ENCODE measurements around the gene EIF3K.
"Not testable (repeated sequence)": the region's sequence is repeated elsewhere in the genome, so short reads cannot be mapped to it uniquely, and the experiment has no call there.

EIF3K gene

GRCh38 chr19:38599722-38600121, 19.3 kb upstream of the EIF3K start:
- Histone ChIP-seq H3K9me2 (replicated peaks; ENCODE audit: insufficient read depth, low read length) (no peaks in the 10 kb centered on the region), H3K4me1 (ENCODE audit: low read length) (no peaks in the 10 kb centered on the region), H3K4me3 (ENCODE audit: low read length) (no peak overlapping the region), H3K9me3 (replicated peaks; ENCODE audit: insufficient read depth, low read length) (no peaks in the 10 kb centered on the region), H3K27me3 (replicated peaks; ENCODE audit: insufficient read depth, low read length) (no peaks in the 10 kb centered on the region), H4K20me1 (ENCODE audit: insufficient read depth, low read length) (no peaks in the 10 kb centered on the region), H3K79me2 (ENCODE audit: low read length) (no peaks in the 10 kb centered on the region), H3F3A (ENCODE audit: insufficient read depth, low read length) (no peaks in the 10 kb centered on the region), H3K36me3 (replicated peaks; ENCODE audit: insufficient read depth, low read length) (no peaks in the 10 kb centered on the region), H2AFZ (ENCODE audit: low read length) (no peak overlapping the region), H3K4me2 (ENCODE audit: low read depth, low read length) (no peak overlapping the region), H3K27ac (ENCODE audit: low read length) (no peak overlapping the region), H3K9ac (ENCODE audit: low read length) (no peak overlapping the region)
- no peak for TF ChIP-seq EZH2phosphoT487 (IDR thresholded peaks at IDR 0.05; ENCODE audit: low read length)
- TF ChIP-seq CTCF (IDR thresholded peaks at IDR 0.05; ENCODE audit: low read length), result no peak
- no peak for DNase-seq

- H3K4me2 ChIP-seq (ENCODE audit: low read depth, low read length); H3K9me2 ChIP-seq (replicated peaks; ENCODE audit: insufficient read depth, low read length); H3K27ac ChIP-seq (ENCODE audit: low read length); H3K27me3 ChIP-seq (replicated peaks; ENCODE audit: insufficient read depth, low read length); H3K9ac ChIP-seq (ENCODE audit: low read length); H3K9me3 ChIP-seq (replicated peaks; ENCODE audit: insufficient read depth, low read length); DNase-seq; H3K4me3 ChIP-seq (ENCODE audit: low read length); H3F3A ChIP-seq (ENCODE audit: insufficient read depth, low read length); H4K20me1 ChIP-seq (ENCODE audit: insufficient read depth, low read length); H3K36me3 ChIP-seq (replicated peaks; ENCODE audit: insufficient read depth, low read length); H3K4me1 ChIP-seq (ENCODE audit: low read length); H2AFZ ChIP-seq (ENCODE audit: low read length); H3K79me2 ChIP-seq (ENCODE audit: low read length): not testable (repeated sequence)
Measured at GRCh38 chr19:38602856-38603255, 16.1 kb upstream of the EIF3K start.

- DNase-seq, result no peak
- no peaks in the 10 kb centered on the region for H3K27me3 ChIP-seq (replicated peaks; ENCODE audit: insufficient read depth, low read length)
- no peak overlapping the region for H3K9ac ChIP-seq (ENCODE audit: low read length)
- no peaks in the 10 kb centered on the region for H3F3A ChIP-seq (ENCODE audit: insufficient read depth, low read length)
- H3K9me3 ChIP-seq (replicated peaks; ENCODE audit: insufficient read depth, low read length), result no peaks in the 10 kb centered on the region
- H2AFZ ChIP-seq (ENCODE audit: low read length), result no peak overlapping the region
- H3K27ac ChIP-seq (ENCODE audit: low read length), result no peak overlapping the region
- H3K79me2 ChIP-seq (ENCODE audit: low read length), result no peaks in the 10 kb centered on the region
- no peaks in the 10 kb centered on the region for H3K36me3 ChIP-seq (replicated peaks; ENCODE audit: insufficient read depth, low read length)
- no peaks in the 10 kb centered on the region for H3K4me1 ChIP-seq (ENCODE audit: low read length)
- no peak overlapping the region for H3K4me3 ChIP-seq (ENCODE audit: low read length)
- TF ChIP-seq EZH2 (optimal IDR thresholded peaks at IDR 0.05; ENCODE audit: low read depth, low read length) (no peak), EZH2phosphoT487 (IDR thresholded peaks at IDR 0.05; ENCODE audit: low read length) (no peak), CTCF (IDR thresholded peaks at IDR 0.05; ENCODE audit: low read length) (no peak)
- H3K4me2 ChIP-seq (ENCODE audit: low read depth, low read length), result no peak overlapping the region
- H3K9me2 ChIP-seq (replicated peaks; ENCODE audit: insufficient read depth, low read length), result no peaks in the 10 kb centered on the region
- H4K20me1 ChIP-seq (ENCODE audit: insufficient read depth, low read length), result no peaks in the 10 kb centered on the region
Measured at GRCh38 chr19:38606131-38606530, 12.9 kb upstream of the EIF3K start.

- H3K27me3 ChIP-seq (replicated peaks; ENCODE audit: insufficient read depth, low read length), result no peaks in the 10 kb centered on the region
- no peak overlapping the region for H3K4me2 ChIP-seq (ENCODE audit: low read depth, low read length)
Measured at GRCh38 chr19:38614289-38614688, 4.7 kb upstream of the EIF3K start.

More at GRCh38 chr19:38614289-38614688, 4.7 kb upstream of the EIF3K start:
- Histone ChIP-seq H4K20me1 (ENCODE audit: insufficient read depth, low read length) (no peaks in the 10 kb centered on the region), H3F3A (ENCODE audit: insufficient read depth, low read length) (peaks cover 13% of the 10 kb centered on the region), H3K9me3 (replicated peaks; ENCODE audit: insufficient read depth, low read length) (no peaks in the 10 kb centered on the region), H3K9ac (ENCODE audit: low read length) (no peak overlapping the region), H3K4me1 (ENCODE audit: low read length) (0 out of 2 replicates have a peak, but pooled peaks cover 8% of the 10 kb centered on the region), H3K36me3 (replicated peaks; ENCODE audit: insufficient read depth, low read length) (no peaks in the 10 kb centered on the region), H2AFZ (ENCODE audit: low read length) (no peak overlapping the region), H3K79me2 (ENCODE audit: low read length) (peaks cover 31% of the 10 kb centered on the region), H3K9me2 (replicated peaks; ENCODE audit: insufficient read depth, low read length) (no peaks in the 10 kb centered on the region), H3K27ac (ENCODE audit: low read length) (no peak overlapping the region), H3K4me3 (ENCODE audit: low read length) (no peak overlapping the region)
- no peak for DNase-seq
- TF ChIP-seq CTCF (IDR thresholded peaks at IDR 0.05; ENCODE audit: low read length) (no peak), EZH2 (optimal IDR thresholded peaks at IDR 0.05; ENCODE audit: low read depth, low read length) (no peak), EZH2phosphoT487 (IDR thresholded peaks at IDR 0.05; ENCODE audit: low read length) (no peak)
